Measurements from ENCODE around the gene CLDN4.
"Not testable (repeated sequence)": the region's sequence is repeated elsewhere in the genome, so short reads cannot be mapped to it uniquely, and the experiment has no call there.

CLDN4 gene

DNA sequence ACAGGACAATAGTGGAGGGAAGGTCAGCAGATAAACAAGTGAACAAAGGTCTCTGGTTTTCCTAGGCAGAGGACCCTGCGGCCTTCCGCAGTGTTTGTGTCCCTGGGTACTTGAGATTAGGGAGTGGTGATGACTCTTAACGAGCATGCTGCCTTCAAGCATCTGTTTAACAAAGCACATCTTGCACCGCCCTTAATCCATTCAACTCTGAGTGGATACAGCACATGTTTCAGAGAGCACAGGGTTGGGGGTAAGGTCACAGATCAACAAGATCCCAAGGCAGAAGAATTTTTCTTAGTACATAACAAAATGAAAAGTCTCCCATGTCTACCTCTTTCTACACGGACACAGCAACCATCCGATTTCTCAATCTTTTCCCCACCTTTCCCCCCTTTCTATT lies 34.1 kb upstream of the CLDN4 start:
- H3K9ac ChIP-seq (ENCODE audit: low read depth, low read length); H4K20me1 ChIP-seq (ENCODE audit: insufficient read depth, low read length); H3K4me3 ChIP-seq (ENCODE audit: low read depth in 1 of 2, low read length in 2 of 2); H2AFZ ChIP-seq (ENCODE audit: low read depth, low read length); H3K4me2 ChIP-seq (ENCODE audit: insufficient read depth, low read length); H3K27ac ChIP-seq (ENCODE audit: low read length); H3K27me3 ChIP-seq (ENCODE audit: insufficient read depth, low read length, poor library complexity); H3K36me3 ChIP-seq (ENCODE audit: insufficient read depth, low read length); H3K9me3 ChIP-seq (ENCODE audit: insufficient read depth, low read length, severe bottlenecking); H3K4me1 ChIP-seq (ENCODE audit: insufficient read depth, low read length); DNase-seq; ATAC-seq (ENCODE audit: insufficient read depth, low read depth); H3K79me2 ChIP-seq (ENCODE audit: insufficient read depth, low read length): not testable (repeated sequence)

DNA sequence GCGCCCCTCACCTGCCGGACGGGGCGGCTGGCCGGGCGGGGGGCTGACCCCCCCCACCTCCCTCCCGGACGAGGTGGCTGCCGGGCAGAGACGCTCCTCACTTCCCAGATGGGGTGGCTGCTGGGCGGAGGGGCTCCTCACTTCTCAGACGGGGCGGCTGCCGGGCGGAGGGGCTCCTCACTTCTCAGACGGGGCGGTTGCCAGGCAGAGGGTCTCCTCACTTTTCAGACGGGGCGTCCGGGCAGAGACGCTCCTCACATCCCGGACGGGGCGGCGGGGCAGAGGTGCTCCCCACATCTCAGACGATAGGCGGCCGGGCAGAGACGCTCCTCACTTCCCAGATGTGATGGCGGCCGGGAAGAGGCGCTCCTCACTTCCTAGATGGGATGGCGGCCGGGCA lies 33.6 kb upstream of the CLDN4 start:
- not testable (repeated sequence) for H3K4me2 ChIP-seq (ENCODE audit: insufficient read depth, low read length); H3K36me3 ChIP-seq (ENCODE audit: insufficient read depth, low read length); H3K4me3 ChIP-seq (ENCODE audit: low read depth in 1 of 2, low read length in 2 of 2); H3K9ac ChIP-seq (ENCODE audit: low read depth, low read length); H3K9me3 ChIP-seq (ENCODE audit: insufficient read depth, low read length, severe bottlenecking); H4K20me1 ChIP-seq (ENCODE audit: insufficient read depth, low read length); H2AFZ ChIP-seq (ENCODE audit: low read depth, low read length); H3K4me1 ChIP-seq (ENCODE audit: insufficient read depth, low read length); H3K27ac ChIP-seq (ENCODE audit: low read length); DNase-seq; H3K27me3 ChIP-seq (ENCODE audit: insufficient read depth, low read length, poor library complexity); ATAC-seq (ENCODE audit: insufficient read depth, low read depth); H3K79me2 ChIP-seq (ENCODE audit: insufficient read depth, low read length)

DNA sequence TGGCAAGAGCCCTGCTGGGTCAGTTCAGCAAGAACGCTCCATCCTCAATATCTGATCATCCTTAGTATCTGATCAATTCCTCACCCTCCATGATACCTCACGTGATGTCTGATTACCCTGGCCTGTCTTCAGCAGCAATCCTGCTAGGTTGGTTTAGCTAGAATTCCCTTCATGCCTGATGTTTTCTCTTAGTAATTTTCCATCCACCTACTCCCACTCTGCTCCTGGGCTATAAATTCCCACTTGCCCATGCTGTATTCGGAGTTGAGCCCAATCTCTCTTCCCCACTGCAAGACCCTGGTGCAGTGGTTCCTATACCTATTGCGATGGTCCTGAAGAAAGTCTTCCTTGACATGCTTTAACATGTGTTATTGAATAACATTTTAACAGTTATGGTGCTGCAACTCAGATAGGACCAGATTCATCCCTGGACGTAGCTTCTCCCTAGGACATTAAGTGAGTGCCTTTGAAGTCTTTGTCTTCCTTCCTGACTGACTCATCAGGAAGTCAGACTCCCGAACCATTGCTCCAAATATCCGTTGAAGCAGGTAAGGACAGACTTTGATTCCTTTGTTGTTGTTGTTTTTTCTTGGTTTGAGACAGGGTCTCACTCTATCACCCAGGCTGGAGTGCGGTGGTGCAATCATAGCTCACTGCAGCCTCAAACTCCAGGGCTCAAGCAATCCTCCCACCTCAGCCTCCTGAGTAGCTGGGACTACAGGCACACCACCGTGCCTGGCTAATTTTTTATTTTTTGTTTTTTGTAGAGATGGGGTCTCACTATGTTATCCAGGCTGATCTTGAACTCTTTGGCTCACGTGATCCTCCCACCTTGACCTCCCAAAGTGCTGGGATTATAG lies 31.3 kb upstream of the CLDN4 start:
- peaks cover 6% of the 10 kb centered on the region for H3K27me3 ChIP-seq (ENCODE audit: insufficient read depth, low read length, poor library complexity)
- H3K4me3 ChIP-seq (ENCODE audit: low read depth in 1 of 2, low read length in 2 of 2), result no peak overlapping the region
- no peak for ATAC-seq (ENCODE audit: insufficient read depth, low read depth)
- no peak overlapping the region for H3K4me2 ChIP-seq (ENCODE audit: insufficient read depth, low read length)
- H3K9me3 ChIP-seq (ENCODE audit: insufficient read depth, low read length, severe bottlenecking), result no peaks in the 10 kb centered on the region
- H3K36me3 ChIP-seq (ENCODE audit: insufficient read depth, low read length), result no peaks in the 10 kb centered on the region
- no peak for DNase-seq
- H3K9ac ChIP-seq (ENCODE audit: low read depth, low read length), result no peak overlapping the region
- no peaks in the 10 kb centered on the region for H3K4me1 ChIP-seq (ENCODE audit: insufficient read depth, low read length)
- TF ChIP-seq, protein P1, sequence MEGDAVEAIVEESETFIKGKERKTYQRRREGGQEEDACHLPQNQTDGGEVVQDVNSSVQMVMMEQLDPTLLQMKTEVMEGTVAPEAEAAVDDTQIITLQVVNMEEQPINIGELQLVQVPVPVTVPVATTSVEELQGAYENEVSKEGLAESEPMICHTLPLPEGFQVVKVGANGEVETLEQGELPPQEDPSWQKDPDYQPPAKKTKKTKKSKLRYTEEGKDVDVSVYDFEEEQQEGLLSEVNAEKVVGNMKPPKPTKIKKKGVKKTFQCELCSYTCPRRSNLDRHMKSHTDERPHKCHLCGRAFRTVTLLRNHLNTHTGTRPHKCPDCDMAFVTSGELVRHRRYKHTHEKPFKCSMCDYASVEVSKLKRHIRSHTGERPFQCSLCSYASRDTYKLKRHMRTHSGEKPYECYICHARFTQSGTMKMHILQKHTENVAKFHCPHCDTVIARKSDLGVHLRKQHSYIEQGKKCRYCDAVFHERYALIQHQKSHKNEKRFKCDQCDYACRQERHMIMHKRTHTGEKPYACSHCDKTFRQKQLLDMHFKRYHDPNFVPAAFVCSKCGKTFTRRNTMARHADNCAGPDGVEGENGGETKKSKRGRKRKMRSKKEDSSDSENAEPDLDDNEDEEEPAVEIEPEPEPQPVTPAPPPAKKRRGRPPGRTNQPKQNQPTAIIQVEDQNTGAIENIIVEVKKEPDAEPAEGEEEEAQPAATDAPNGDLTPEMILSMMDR (IDR thresholded peaks at IDR 0.05; ENCODE audit: borderline replicate concordance, extremely low read depth, low read length, poor library complexity, severe bottlenecking), result no peak
- no peak for TF ChIP-seq EZH2 (IDR thresholded peaks at IDR 0.05; ENCODE audit: borderline replicate concordance, low read depth, low read length, severe bottlenecking)
- H4K20me1 ChIP-seq (ENCODE audit: insufficient read depth, low read length), result no peaks in the 10 kb centered on the region
- no peak overlapping the region for H2AFZ ChIP-seq (ENCODE audit: low read depth, low read length)
- H3K27ac ChIP-seq (ENCODE audit: low read length), result no peak overlapping the region
- no peaks in the 10 kb centered on the region for H3K79me2 ChIP-seq (ENCODE audit: insufficient read depth, low read length)

DNA sequence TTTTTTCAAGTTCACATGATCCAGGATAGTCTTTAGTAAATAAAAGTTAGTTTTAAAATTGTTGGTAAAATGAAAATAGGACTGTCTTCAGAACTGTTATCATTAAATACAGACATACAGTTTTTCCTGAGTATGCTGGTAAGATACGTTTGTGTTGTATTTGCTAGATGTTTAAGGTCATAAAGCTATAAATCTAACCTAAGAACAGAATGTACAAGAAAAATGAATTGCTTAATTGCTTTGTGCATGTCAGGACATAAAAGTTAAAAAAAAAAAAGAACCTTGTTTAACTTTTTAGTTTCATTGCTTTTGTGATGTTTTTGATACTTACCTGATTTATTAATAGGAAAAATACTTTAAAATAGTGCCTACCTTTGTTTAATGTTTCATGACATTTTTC lies 29.2 kb upstream of the CLDN4 start:
- Histone ChIP-seq H2AFZ (ENCODE audit: low read depth, low read length) (no peak overlapping the region), H3K4me2 (ENCODE audit: insufficient read depth, low read length) (no peak overlapping the region), H3K4me3 (ENCODE audit: low read depth in 1 of 2, low read length in 2 of 2) (no peak overlapping the region), H3K79me2 (ENCODE audit: insufficient read depth, low read length) (no peaks in the 10 kb centered on the region), H3K9ac (ENCODE audit: low read depth, low read length) (no peak overlapping the region), H3K4me1 (ENCODE audit: insufficient read depth, low read length) (no peaks in the 10 kb centered on the region), H3K27me3 (ENCODE audit: insufficient read depth, low read length, poor library complexity) (peaks cover 6% of the 10 kb centered on the region), H3K36me3 (ENCODE audit: insufficient read depth, low read length) (no peaks in the 10 kb centered on the region), H3K27ac (ENCODE audit: low read length) (no peak overlapping the region), H4K20me1 (ENCODE audit: insufficient read depth, low read length) (no peaks in the 10 kb centered on the region), H3K9me3 (ENCODE audit: insufficient read depth, low read length, severe bottlenecking) (no peaks in the 10 kb centered on the region)
- no peak for TF ChIP-seq EZH2 (IDR thresholded peaks at IDR 0.05; ENCODE audit: borderline replicate concordance, low read depth, low read length, severe bottlenecking)
- TF ChIP-seq, protein P1 (IDR thresholded peaks at IDR 0.05; ENCODE audit: borderline replicate concordance, extremely low read depth, low read length, poor library complexity, severe bottlenecking), result no peak
- ATAC-seq (ENCODE audit: insufficient read depth, low read depth) (no peak), DNase-seq (no peak)

Measured in DND-41 (cell line).